ENCODE measurements around the gene GNAL.
"Not testable (repeated sequence)": the region's sequence is repeated elsewhere in the genome, so short reads cannot be mapped to it uniquely, and the experiment has no call there.

GNAL gene

GRCh38 chr18:11688972-11689668, at the start of gene GNAL:
TSS of gene GNAL (plus strand) at chr18:11689264. CDS start at chr18:11689564, 300 bp downstream.
- in situ Hi-C loops (cut with HindIII; ENCODE audit: low sequenced_read_pairs) = no loop called here

- in situ Hi-C loops (cut with HindIII; ENCODE audit: low sequenced_read_pairs) = not testable (repeated sequence)
Observed at GRCh38 chr18:11647310-11647709, 41.8 kb upstream of the GNAL start.

GRCh38 chr18:11647804-11648203, 41.3 kb upstream of the GNAL start:
- in situ Hi-C loops (cut with HindIII; ENCODE audit: low sequenced_read_pairs) = not testable (repeated sequence)

- in situ Hi-C loops (cut with HindIII; ENCODE audit: low sequenced_read_pairs) = no loop called here
Observed at GRCh38 chr18:11649839-11650238, 39.2 kb upstream of the GNAL start.

- in situ Hi-C loops (cut with HindIII; ENCODE audit: low sequenced_read_pairs) = no loop called here
Observed at GRCh38 chr18:11651899-11652298, 37.2 kb upstream of the GNAL start.

GRCh38 chr18:11653521-11653920, 35.5 kb upstream of the GNAL start:
- in situ Hi-C loops (cut with HindIII; ENCODE audit: low sequenced_read_pairs) = no loop called here

GRCh38 chr18:11654736-11655605, 34.1 kb upstream of the GNAL start:
- in situ Hi-C loops (cut with HindIII; ENCODE audit: low sequenced_read_pairs) = no loop called here

GRCh38 chr18:11655606-11655932, 33.5 kb upstream of the GNAL start:
- in situ Hi-C loops (cut with HindIII; ENCODE audit: low sequenced_read_pairs) = no loop called here

GRCh38 chr18:11657152-11657551, 31.9 kb upstream of the GNAL start:
- in situ Hi-C loops (cut with HindIII; ENCODE audit: low sequenced_read_pairs) = no loop called here

GRCh38 chr18:11657554-11657953, 31.5 kb upstream of the GNAL start:
- in situ Hi-C loops (cut with HindIII; ENCODE audit: low sequenced_read_pairs) = no loop called here

GRCh38 chr18:11658019-11658418, 31.0 kb upstream of the GNAL start:
- in situ Hi-C loops (cut with HindIII; ENCODE audit: low sequenced_read_pairs) = no loop called here

GRCh38 chr18:11658989-11659388, 30.1 kb upstream of the GNAL start:
- in situ Hi-C loops (cut with HindIII; ENCODE audit: low sequenced_read_pairs) = no loop called here

- in situ Hi-C loops (cut with HindIII; ENCODE audit: low sequenced_read_pairs) = no loop called here
Observed at GRCh38 chr18:11660691-11661090, 28.4 kb upstream of the GNAL start.

- in situ Hi-C loops (cut with HindIII; ENCODE audit: low sequenced_read_pairs) = no loop called here
Observed at GRCh38 chr18:11661430-11661829, 27.6 kb upstream of the GNAL start.

GRCh38 chr18:11663439-11664029, 25.5 kb upstream of the GNAL start:
- in situ Hi-C loops (cut with HindIII; ENCODE audit: low sequenced_read_pairs) = no loop called here

- in situ Hi-C loops (cut with HindIII; ENCODE audit: low sequenced_read_pairs) = no loop called here
Observed at GRCh38 chr18:11664286-11664685, 24.8 kb upstream of the GNAL start.

GRCh38 chr18:11665146-11665545, 23.9 kb upstream of the GNAL start:
- in situ Hi-C loops (cut with HindIII; ENCODE audit: low sequenced_read_pairs) = no loop called here

- in situ Hi-C loops (cut with HindIII; ENCODE audit: low sequenced_read_pairs) = no loop called here
Observed at GRCh38 chr18:11665587-11665986, 23.5 kb upstream of the GNAL start.

GRCh38 chr18:11666176-11666575, 22.9 kb upstream of the GNAL start:
- in situ Hi-C loops (cut with HindIII; ENCODE audit: low sequenced_read_pairs) = no loop called here

- in situ Hi-C loops (cut with HindIII; ENCODE audit: low sequenced_read_pairs) = no loop called here
Observed at GRCh38 chr18:11666831-11667230, 22.2 kb upstream of the GNAL start.

- in situ Hi-C loops (cut with HindIII; ENCODE audit: low sequenced_read_pairs) = no loop called here
Observed at GRCh38 chr18:11667578-11667977, 21.5 kb upstream of the GNAL start.

Data from DLD1 (cell line).